PC-9 (cell line): Measurements from ENCODE around the gene SENP6.

Source experiments
- EZH2 ChIP-seq: fragments of 200-600 bp; sonication (generic); IDR thresholded peaks from 2 replicates; pipeline ENCODE4 v1.8.0; 2017; ENCODE audit warnings: antibody characterized with exemption, low read depth
- TF ChIP-seq, protein P1 (sequence below): fragments of 200-600 bp; sonication (generic); conservative IDR thresholded peaks from 2 replicates; pipeline ENCODE4 v1.6.1; 2017; ENCODE audit warnings: mixed run types, antibody characterized with exemption, mild to moderate bottlenecking, moderate library complexity

DNA sequence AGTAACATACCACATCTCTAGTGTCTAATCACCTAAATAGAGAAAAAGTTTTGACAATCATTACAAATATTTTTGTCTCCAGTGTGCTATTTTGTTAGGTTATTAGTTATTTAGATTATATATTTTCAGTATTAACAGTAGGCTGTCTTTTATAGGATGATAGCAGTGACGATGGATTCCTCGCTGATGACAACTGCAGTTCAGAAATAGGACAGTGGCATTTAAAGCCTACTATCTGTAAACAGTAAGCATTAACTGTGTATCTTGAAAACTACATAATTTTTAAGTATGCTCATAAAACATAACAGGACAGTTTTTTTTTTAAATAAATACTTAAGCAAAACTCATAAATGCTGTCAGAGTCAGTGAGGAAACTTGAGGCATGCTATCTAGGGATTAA lies 109.5 kb downstream of the SENP6 start:
- TF ChIP-seq, protein P1, sequence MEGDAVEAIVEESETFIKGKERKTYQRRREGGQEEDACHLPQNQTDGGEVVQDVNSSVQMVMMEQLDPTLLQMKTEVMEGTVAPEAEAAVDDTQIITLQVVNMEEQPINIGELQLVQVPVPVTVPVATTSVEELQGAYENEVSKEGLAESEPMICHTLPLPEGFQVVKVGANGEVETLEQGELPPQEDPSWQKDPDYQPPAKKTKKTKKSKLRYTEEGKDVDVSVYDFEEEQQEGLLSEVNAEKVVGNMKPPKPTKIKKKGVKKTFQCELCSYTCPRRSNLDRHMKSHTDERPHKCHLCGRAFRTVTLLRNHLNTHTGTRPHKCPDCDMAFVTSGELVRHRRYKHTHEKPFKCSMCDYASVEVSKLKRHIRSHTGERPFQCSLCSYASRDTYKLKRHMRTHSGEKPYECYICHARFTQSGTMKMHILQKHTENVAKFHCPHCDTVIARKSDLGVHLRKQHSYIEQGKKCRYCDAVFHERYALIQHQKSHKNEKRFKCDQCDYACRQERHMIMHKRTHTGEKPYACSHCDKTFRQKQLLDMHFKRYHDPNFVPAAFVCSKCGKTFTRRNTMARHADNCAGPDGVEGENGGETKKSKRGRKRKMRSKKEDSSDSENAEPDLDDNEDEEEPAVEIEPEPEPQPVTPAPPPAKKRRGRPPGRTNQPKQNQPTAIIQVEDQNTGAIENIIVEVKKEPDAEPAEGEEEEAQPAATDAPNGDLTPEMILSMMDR, result no peak
- TF ChIP-seq EZH2, result no peak
